MM.1S (cell line): ENCODE data around the gene MVD.

Experiments used
- DNase-seq: peaks from one replicate; pipeline ENCODE4 v3.0.0-alpha.2; 2015
- H2AFZ ChIP-seq: fragments of 300-600 bp; sonication (generic); 2 replicates; pipeline ENCODE4 v1.6.0; 2016; ENCODE audit warnings: antibody characterized with exemption, low read length
- H3F3A ChIP-seq: fragments of 300-600 bp; sonication (generic); 2 replicates; pipeline ENCODE4 v1.6.1; 2016; ENCODE audit warnings: mild to moderate bottlenecking, antibody characterized with exemption, low read length, moderate library complexity, mixed read lengths; ENCODE audit not compliant: insufficient read depth
- H3K27ac ChIP-seq: fragments of 300-600 bp; sonication (generic); 2 replicates; pipeline ENCODE4 v1.5.1; 2016; ENCODE audit warnings: mild to moderate bottlenecking, low read length
- H3K27me3 ChIP-seq: fragments of 300-600 bp; sonication (generic); replicated peaks from 2 replicates; pipeline ENCODE4 v1.6.0; 2016; ENCODE audit warnings: low read length; ENCODE audit not compliant: insufficient read depth
- H3K36me3 ChIP-seq: fragments of 300-600 bp; sonication (generic); replicated peaks from 2 replicates; pipeline ENCODE4 v1.6.1; 2016; ENCODE audit warnings: mild to moderate bottlenecking, low read length, mixed read lengths; ENCODE audit not compliant: insufficient read depth
- H3K4me1 ChIP-seq: fragments of 300-600 bp; sonication (generic); 2 replicates; pipeline ENCODE4 v1.6.1; 2016; ENCODE audit warnings: low read length, mixed read lengths
- H3K4me2 ChIP-seq: fragments of 300-600 bp; sonication (generic); 2 replicates; pipeline ENCODE4 v1.6.0; 2016; ENCODE audit warnings: low read depth, low read length
- H3K4me3 ChIP-seq: fragments of 300-600 bp; sonication (generic); 2 replicates; pipeline ENCODE4 v1.5.1; 2016; ENCODE audit warnings: low read length, mixed read lengths
- H3K79me2 ChIP-seq: fragments of 300-600 bp; sonication (generic); 2 replicates; pipeline ENCODE4 v1.6.1; 2016; ENCODE audit warnings: mixed run types, low read length, mixed read lengths
- H3K9ac ChIP-seq: fragments of 300-600 bp; sonication (generic); 2 replicates; pipeline ENCODE4 v1.6.1; 2016; ENCODE audit warnings: low read length, mixed read lengths
- H3K9me2 ChIP-seq: fragments of 300-600 bp; sonication (generic); replicated peaks from 2 replicates; pipeline ENCODE4 v1.6.1; 2016; ENCODE audit warnings: mild to moderate bottlenecking, low read length, mixed read lengths; ENCODE audit not compliant: insufficient read depth
- H3K9me3 ChIP-seq: fragments of 300-600 bp; sonication (generic); replicated peaks from 2 replicates; pipeline ENCODE4 v1.6.1; 2016; ENCODE audit warnings: mild to moderate bottlenecking, low read length, mixed read lengths; ENCODE audit not compliant: insufficient read depth
- H4K20me1 ChIP-seq: fragments of 300-600 bp; sonication (generic); 2 replicates; pipeline ENCODE4 v1.6.1; 2016; ENCODE audit warnings: mild to moderate bottlenecking, low read length, moderate library complexity, mixed read lengths; ENCODE audit not compliant: insufficient read depth
- EZH2 ChIP-seq: fragments of 300-600 bp; sonication (generic); optimal IDR thresholded peaks from 2 replicates; pipeline ENCODE3; 2017; ENCODE audit warnings: low read depth, mild to moderate bottlenecking, antibody characterized with exemption, low read length, mixed read lengths
- EZH2phosphoT487 ChIP-seq: fragments of 300-600 bp; sonication (generic); IDR thresholded peaks from 2 replicates; pipeline ENCODE4 v1.6.1; 2018; ENCODE audit warnings: antibody characterized with exemption, low read length
- TF ChIP-seq, protein P1 (sequence below): fragments of 300-600 bp; sonication (generic); IDR thresholded peaks from 2 replicates; pipeline ENCODE4 v1.5.1; 2016; ENCODE audit warnings: antibody characterized with exemption, low read length, mixed read lengths

Gene MVD

DNA sequence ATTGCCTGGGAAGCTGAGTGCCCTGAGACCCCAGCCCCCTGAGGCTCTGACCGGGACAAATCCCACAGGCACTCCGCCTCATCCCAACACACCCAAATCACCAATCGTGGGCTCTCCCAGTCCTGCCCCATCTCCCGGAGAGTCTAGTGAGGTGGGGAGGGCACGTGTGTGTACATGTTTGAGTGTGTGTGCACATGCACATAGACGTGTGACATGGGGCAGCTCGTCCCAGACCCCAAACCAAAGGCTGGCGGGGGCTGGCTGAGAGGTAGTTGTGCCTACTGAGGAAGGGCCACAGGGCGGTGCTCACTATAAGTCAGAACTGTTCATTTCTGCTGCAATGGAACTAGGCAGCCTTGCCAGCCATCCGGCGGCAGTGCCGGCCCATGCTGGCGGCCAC is 14.8 kb upstream of the MVD start:
- no peaks in the 10 kb centered on the region for H3K9me2 ChIP-seq
- H3K4me3 ChIP-seq, result no peak overlapping the region
- H3K79me2 ChIP-seq, result no peaks in the 10 kb centered on the region
- no peak overlapping the region for H3K4me2 ChIP-seq
- no peaks in the 10 kb centered on the region for H3K9me3 ChIP-seq
- no peak overlapping the region for H2AFZ ChIP-seq
- H3K36me3 ChIP-seq, result no peaks in the 10 kb centered on the region
- TF ChIP-seq EZH2, result no peak
- TF ChIP-seq, protein P1, sequence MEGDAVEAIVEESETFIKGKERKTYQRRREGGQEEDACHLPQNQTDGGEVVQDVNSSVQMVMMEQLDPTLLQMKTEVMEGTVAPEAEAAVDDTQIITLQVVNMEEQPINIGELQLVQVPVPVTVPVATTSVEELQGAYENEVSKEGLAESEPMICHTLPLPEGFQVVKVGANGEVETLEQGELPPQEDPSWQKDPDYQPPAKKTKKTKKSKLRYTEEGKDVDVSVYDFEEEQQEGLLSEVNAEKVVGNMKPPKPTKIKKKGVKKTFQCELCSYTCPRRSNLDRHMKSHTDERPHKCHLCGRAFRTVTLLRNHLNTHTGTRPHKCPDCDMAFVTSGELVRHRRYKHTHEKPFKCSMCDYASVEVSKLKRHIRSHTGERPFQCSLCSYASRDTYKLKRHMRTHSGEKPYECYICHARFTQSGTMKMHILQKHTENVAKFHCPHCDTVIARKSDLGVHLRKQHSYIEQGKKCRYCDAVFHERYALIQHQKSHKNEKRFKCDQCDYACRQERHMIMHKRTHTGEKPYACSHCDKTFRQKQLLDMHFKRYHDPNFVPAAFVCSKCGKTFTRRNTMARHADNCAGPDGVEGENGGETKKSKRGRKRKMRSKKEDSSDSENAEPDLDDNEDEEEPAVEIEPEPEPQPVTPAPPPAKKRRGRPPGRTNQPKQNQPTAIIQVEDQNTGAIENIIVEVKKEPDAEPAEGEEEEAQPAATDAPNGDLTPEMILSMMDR, result no peak
- no peak for TF ChIP-seq EZH2phosphoT487
- H4K20me1 ChIP-seq, result no peaks in the 10 kb centered on the region
- no peak overlapping the region for H3K9ac ChIP-seq
- no peak overlapping the region for H3K27ac ChIP-seq
- H3K4me1 ChIP-seq, result peaks cover 16% of the 10 kb centered on the region
- H3K27me3 ChIP-seq, result no peaks in the 10 kb centered on the region
- H3F3A ChIP-seq, result peaks cover 17% of the 10 kb centered on the region
- DNase-seq, result no peak

DNA sequence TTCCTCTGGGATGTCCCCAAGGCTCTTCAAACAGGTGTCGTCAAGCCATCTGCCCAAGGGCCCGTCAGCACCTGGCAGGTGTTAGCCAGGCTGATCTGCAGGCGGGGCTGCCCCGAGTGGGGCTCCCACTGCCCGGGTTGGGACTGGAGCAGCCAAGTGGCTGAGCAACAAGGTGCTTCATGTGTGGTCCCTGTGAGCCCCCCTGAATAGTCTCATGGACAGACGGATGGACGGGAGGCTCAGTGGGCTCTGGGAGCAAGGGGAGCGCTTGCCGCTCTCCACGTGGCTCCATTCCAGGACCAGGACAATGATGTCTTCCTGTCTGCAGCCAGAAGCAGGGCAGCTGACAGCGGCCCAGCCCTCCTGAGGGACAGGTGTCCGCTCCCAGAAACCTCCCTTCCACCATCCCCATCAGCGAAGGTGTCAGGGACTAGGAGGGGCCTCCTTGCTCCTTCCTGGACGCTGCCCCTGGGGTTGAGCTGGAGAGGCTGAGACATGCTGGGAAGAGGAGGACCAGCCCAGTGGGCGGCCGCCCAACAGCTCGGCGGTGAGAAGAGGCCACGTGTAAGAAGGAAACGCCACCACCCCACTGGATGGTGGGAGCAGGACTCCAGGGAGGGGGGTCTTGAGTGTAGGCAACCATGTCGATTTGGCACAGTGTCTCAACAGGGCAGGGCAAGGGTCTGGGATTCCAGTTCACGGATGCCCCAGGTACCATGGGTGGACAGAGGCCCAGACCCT is 13.8 kb upstream of the MVD start:
- peaks cover 10% of the 10 kb centered on the region for H3K4me1 ChIP-seq
- H3K79me2 ChIP-seq, result no peaks in the 10 kb centered on the region
- no peak overlapping the region for H3K27ac ChIP-seq
- no peaks in the 10 kb centered on the region for H3K36me3 ChIP-seq
- no peak overlapping the region for H3K4me3 ChIP-seq
- H2AFZ ChIP-seq, result no peak overlapping the region
- no peak for DNase-seq
- H3K27me3 ChIP-seq, result no peaks in the 10 kb centered on the region
- no peak overlapping the region for H3K4me2 ChIP-seq
- no peak overlapping the region for H3K9ac ChIP-seq
- no peaks in the 10 kb centered on the region for H3K9me3 ChIP-seq
- TF ChIP-seq, protein P1, result no peak
- TF ChIP-seq EZH2 (no peak), EZH2phosphoT487 (no peak)
- H3K9me2 ChIP-seq, result no peaks in the 10 kb centered on the region
- H3F3A ChIP-seq, result peaks cover 9% of the 10 kb centered on the region
- H4K20me1 ChIP-seq, result no peaks in the 10 kb centered on the region

DNA sequence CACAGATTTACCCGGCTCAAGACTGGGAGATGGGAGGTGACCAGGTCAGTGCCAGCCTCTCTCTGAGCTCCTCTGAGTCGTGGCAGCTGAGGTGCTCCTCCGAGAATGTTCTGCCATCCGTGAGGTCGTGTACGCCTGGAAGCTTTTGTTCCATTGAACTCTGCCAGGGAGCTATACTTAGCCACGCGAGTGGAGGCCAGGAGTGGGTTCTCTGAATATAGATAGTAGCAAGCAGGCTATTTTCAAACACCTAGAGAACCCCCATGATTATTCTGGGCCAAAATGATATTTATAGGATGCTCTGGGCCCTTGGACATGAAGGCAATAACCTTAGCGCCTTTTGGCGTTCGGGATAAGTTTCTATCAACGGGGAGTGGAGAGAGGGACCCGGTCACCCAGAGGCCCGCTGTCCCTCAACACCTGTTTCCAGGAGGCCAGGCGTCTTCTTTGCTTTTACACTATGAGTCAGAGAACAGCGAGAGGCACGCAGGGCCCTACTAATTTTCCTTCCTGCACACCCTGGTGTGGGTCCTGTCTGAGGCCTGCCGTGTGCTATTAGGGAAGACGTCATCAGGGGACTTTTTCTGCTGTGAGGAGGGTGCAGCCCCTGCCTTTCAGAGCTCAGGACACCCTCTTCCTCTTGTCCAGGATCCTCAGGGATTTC is 11.0 kb upstream of the MVD start:
- Histone ChIP-seq H3K27ac (no peak overlapping the region), H3K9ac (no peak overlapping the region)

More for the DNA sequence above, 11.0 kb upstream of the MVD start:
- no peak overlapping the region for H3K4me2 ChIP-seq
- no peaks in the 10 kb centered on the region for H4K20me1 ChIP-seq
- no peaks in the 10 kb centered on the region for H3K4me1 ChIP-seq
- no peak for TF ChIP-seq EZH2phosphoT487
- TF ChIP-seq, protein P1, result no peak
- no peak for TF ChIP-seq EZH2
- no peaks in the 10 kb centered on the region for H3K9me3 ChIP-seq
- no peaks in the 10 kb centered on the region for H3K27me3 ChIP-seq
- no peaks in the 10 kb centered on the region for H3K36me3 ChIP-seq
- no peak for DNase-seq
- H3F3A ChIP-seq, result no peaks in the 10 kb centered on the region
- H3K9me2 ChIP-seq, result no peaks in the 10 kb centered on the region
- H2AFZ ChIP-seq, result no peak overlapping the region
- no peaks in the 10 kb centered on the region for H3K79me2 ChIP-seq
- no peak overlapping the region for H3K4me3 ChIP-seq
